T1000 (cell line): ENCODE data around the gene TNNC2.
"Not testable (repeated sequence)": the region's sequence is repeated elsewhere in the genome, so short reads cannot be mapped to it uniquely, and the experiment has no call there.

ENCODE experiments used
- DNase-seq: peaks from one replicate; lab custom pipeline; 2025; ENCODE audit warnings: mixed read lengths; lab: John Stamatoyannopoulos, UW

TNNC2 gene

DNA sequence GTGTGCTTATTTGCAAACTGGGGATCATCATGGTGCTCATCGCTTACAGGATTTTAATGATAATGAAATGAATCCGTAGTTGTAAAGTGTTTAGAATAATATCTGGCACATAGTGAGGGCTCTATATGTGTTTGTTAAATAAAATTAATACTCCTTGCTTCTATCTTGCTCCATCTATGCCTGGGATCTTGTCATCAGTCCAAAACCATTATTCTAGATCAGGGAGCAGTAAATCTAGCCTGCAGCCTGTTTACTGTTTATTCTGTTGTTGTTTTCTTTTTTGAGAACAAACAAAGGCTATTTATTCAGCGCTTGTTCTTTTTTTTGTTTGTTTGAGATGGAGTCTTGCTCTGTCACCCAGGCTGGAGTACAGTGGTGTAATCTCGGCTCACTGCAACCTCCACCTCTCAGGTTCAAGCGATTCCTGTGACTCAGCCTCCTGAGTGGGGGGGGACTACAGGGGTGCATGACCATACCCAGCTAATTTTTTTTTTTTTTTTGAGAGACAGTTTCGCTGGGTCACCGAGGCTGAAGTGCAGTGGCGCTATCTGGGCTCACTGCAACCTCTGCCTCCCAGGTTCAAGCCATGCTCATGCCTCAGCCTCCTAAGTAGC is 22.0 kb upstream of the TNNC2 start:
- no peak for DNase-seq

GRCh38 chr20:45848421-45848820 is 21.3 kb upstream of the TNNC2 start:
- DNase-seq: no peak

DNA sequence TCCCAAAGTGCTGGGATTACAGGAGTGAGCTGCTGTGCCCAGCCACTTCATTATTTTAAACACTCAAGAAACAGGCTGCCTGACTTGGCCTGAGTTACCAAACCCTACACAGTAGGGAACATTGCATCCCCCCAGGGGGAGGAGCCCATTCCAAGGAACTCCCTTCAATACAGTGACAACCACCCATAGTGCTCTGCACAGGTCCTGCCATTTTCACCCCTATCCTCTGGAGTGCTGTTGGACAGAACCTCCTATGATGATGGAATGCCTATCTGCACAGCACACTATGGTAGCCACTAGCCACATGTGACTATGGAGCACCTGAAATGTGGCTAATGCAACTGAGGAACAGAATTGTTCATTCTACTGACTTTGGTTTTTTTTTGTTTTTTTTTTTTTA is 18.3 kb upstream of the TNNC2 start:
- DNase-seq: no peak

DNA sequence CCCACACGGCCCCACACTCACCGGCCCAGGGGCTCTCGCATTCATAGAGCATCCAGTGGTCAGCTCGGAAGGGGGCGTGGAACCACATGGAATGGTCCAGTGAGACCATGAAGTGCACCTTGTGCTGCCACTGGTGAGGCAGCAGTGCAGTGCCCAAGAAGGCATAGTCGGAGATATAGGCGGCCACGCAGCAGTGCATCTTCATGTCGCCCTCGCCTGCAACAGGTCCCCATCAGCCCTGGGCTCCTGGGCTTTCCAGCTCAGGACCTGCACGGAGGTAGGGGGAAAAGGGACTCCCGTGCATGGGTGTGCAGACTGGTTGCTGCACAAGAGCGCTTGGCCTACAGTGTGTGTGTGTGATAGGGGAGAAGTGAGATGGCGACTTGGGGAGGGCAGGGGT is 16.4 kb upstream of the TNNC2 start:
- no peak for DNase-seq

DNA sequence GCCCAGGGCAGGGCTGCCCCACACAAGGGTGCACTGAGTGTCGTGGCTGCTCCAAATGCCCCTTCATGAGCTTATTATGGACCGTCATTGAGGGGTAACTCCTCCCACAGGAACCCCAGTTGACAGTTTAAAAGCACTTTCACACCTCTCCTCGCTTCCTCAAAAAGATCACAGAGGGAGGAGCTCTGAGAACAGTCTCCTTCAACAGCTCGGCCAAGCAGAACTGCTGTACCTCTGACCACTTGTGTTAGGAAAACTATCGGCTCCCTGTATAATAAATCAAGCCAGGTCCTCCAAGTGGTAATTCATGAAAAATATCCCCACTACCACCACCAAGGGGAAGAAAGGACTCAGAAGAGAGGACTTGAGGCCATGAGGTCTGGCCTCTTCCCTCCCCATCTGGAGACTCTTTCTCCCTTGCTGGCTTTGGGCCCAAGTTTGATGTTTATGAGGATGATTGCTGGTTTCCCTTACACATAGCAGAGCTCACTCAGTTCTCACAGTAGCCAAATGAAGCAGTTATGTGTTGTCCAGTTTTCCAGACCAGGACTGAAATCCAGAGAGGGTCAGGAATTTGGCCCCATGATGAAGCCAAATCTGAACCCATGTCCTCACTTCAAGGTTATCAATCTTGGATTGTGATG is 15.2 kb upstream of the TNNC2 start:
- DNase-seq: no peak

DNA sequence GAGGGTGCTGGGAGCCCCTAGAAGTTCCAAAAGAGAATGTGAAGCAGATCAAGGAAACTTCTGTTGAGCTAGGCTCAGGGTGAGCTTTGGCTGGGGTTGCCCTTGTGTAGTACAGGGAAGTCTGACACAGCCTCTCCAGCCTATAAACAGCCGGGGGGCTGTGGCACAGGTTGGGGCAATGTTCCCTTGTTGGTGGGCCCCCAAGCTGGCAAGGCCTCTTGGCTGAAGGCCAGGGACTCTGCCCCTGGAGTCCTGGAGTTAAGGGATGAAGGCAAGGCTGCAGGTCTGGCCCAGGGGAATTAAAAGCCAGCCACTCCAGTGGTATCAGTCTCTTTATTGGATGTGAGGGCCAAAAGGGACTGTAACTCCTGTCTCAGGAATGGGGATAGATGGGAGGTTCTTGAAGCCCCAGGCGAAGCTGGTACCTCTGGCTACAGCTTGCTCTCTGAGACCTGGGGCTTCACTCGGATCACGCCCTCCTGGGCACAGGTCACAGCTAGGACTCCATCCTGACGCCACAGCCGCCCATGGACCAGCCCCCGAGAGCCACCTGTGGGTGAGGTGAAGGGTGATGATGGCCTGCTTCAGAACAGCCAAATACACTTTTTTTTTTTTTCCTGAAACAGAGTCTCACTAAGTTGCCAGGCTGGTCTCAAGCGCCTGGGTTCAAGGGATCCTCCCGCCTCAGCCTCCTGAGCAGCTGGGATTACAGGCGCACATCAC is 14.5 kb upstream of the TNNC2 start:
- DNase-seq: no peak

DNA sequence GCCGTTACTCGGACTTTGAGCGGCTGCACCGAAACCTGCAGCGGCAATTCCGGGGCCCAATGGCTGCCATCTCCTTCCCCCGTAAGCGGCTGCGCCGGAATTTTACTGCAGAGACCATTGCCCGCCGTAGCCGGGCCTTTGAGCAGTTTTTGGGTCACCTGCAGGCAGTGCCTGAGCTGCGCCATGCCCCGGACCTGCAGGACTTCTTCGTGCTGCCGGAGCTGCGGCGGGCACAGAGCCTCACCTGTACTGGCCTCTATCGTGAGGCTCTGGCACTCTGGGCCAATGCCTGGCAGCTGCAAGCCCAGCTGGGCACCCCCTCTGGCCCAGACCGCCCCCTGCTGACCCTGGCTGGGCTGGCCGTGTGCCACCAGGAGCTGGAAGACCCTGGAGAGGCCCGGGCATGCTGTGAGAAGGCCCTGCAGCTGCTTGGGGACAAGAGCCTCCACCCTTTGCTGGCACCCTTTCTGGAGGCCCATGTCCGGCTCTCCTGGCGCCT is 13.6 kb upstream of the TNNC2 start:
- no peak for DNase-seq

GRCh38 chr20:45836841-45837240 is 9.7 kb upstream of the TNNC2 start:
- DNase-seq: no peak

DNA sequence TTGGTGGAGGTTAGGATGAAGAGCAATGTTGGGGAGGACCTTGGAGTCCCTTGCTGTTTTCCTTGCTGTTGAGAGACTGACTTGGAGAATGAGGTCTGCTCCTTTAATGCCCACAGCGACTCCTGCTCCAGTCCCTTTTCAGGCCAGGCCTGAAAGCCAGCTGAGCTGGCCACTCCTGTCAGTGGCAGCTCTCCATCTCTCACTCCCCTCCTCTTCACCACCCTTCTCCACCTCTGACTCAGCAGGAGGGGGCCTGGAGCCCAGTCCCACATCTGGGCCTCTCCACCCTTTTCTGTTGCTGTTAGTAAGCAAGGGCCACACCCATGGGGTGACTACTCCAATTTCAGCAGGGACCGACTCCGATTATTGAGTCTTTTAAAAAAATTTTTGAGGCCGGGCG is 8.7 kb upstream of the TNNC2 start:
- peak; percentile 45 for DNase-seq

DNA sequence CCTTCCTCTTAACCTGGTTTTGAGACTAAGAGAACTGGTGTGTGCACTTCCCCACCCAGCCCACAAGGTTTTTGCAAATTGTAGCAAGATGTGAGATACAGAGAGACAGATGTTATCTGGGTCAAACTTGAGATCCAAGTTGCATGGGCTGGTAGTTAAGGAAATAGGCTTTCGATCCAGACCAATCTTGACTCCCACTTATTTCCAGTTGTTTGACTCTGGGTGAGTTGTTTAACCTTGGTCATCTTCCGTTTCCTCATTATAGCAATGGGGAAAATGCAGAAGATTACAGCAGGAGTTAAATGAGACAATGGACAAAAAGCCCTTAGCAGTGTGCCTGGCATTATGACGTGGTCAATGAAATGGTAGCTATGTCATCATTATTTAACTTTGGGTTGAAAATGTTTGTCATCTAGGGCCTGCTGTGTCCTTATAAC is 8.2 kb upstream of the TNNC2 start:
- DNase-seq: no peak

- DNase-seq: no peak
These were observed 7.7 kb upstream of the TNNC2 start for GRCh38 chr20:45834797-45835161.

- peak; percentile 83 for DNase-seq
These were observed 7.0 kb upstream of the TNNC2 start for GRCh38 chr20:45833883-45834796.

DNA sequence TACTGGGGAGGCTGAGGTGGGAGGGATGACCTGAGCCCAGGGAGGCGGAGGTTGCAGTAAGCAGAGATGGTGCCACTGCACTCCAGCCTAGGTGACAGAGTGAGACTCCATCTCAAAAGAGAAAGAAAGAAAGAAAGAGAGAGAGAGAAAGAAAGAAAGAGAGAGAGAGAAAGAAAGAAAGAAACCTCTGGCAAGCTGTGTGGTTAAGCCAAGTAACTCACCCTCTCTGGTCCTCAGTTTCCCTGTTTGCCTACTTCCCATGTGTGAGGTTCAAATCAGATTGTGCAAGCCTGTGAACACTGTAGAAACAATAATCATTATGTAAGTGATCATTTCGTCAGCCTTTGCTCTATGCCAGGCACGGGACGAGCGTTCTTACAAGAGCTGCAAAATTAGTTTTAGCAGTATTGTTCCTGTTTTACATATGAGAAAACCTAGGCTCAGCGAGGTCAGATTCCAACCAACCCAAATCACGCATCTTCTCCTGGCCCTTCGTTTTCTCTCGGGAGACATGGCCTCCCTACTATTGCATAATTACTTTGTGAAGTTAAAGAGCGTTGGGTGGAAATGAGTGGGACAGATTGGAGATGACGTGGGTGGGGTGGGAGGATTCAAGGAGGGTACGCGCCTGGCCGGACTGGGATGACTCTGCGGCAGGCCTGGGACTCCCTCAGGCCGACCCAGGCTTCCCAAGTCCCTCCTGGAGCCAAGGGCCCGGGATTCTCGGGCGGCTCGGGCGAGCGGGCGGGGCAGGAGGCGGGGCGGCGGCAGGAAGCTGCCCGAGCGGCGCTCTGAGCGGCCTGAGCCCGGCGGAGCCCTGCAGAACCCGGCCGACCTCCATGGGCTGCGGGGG is 6.1 kb upstream of the TNNC2 start, which contains the start of gene SNX21:
TSS of gene SNX21 (plus strand) at position 770 of the 853 bp plus-strand sequence. CDS start 121 bp downstream, outside the sequence.
- DNase-seq: peak; percentile 93

DNA sequence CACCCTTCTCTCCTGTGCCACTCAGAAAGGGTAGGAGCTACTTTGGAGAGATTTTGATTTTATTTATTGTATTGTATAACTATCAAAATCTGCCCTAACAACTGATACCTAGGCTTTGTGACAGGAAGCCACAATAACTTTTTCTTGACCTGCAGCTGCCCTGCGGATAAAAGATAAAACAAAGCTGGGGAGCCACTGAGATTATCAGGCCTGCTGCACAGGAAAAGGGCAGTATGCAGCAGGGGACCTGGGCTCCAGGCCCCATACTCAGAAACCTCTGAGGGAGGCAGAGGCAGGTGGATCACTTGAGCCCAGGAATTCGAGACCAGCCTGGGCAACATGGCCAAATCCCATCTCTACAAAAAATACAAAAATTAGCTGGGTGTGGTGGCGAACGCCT is 5.5 kb upstream of the TNNC2 start:
- no peak for DNase-seq

DNA sequence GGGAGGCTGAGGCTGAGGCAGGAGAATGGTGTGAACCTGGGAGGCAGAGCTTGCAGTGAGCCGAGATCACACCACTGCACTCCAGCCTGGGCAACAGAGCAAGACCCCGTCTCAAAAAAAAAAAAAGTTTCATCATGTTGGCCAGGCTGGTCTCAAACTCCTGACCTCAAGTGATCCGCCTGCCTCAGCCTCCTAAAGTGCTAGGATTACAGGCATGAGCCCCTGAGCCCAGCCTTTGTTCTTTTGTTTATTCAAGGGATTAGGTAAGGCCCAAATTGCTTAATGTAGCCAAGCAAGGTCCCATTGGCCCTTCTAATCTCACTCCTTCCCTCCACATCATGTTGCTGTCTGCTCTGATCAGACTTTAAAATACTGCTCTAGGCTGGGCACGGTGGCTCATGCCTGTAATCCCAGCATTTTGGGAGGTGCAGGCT is 2.6 kb upstream of the TNNC2 start:
- DNase-seq: not testable (repeated sequence)

- DNase-seq: no peak
These were observed 1.5 kb upstream of the TNNC2 start for GRCh38 chr20:45828589-45828988.

- no peak for DNase-seq
These were observed 600 bp upstream of the TNNC2 start for GRCh38 chr20:45827712-45828111.

GRCh38 chr20:45826381-45827019 is 612 bp downstream of the TNNC2 start:
- DNase-seq: no peak

DNA sequence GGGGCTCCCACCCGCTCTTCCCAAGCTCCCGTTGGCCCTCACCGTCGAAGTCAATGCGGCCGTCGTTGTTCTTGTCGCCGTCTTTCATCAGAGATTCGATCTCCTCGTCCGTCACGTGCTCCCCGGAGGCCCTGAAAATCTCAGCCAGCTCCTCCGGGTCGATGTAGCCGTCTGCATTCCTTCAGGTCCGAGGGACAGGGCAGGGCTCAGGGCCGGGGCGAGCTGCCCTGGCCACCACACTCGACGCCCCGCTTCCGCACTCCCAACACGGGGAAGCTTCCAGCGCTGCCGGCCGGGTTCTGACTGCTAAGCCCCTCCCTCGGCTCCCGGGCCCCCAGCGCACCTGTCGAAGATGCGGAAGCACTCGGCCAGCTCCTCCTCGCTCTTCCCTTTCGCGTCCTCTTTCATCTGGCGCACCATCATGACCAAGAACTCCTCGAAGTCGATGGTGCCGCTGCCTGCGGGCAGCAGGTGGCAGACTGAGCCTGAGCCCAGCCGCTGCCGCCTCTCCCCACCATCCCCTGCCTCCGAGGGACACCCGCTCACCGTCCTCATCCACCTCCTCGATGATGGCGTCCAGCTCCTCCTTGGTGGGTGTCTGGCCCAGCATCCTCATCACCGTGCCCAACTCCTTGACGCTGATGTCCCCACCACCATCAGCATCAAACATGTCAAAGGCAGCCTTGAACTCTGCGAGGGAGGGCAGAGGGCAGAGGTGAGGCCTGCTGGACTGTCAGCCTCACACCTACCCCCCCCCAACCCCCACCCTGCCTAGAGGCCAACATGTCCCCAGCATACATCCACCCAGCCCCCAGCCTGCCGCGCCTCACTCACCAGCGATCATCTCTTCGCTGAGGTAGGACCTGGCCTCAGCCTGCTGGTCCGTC is 2.9 kb downstream of the TNNC2 start:
- DNase-seq: no peak
